Measurements from ENCODE around the gene CCDC134. TPM values are rescaled to one million over a fixed set of nuclear protein-coding genes. Genes with fewer than 3 reads are reported as not detected.

The CCDC134 gene
- total and polyA plus RNA-seq, 2 of the 13 experiments (the other 11 are each of a cell fraction or from before 2014, with no cell fraction given): 4.8 to 17.4 TPM

- TF ChIP-seq PRDM10 (CRISPR knock-in tag; IDR thresholded peaks at IDR 0.05; ENCODE audit: low read depth) (peak; percentile 40; the same call in 1 of the 2 replicates), SOX6 (IDR thresholded peaks at IDR 0.05) (no peak), SOX6 (CRISPR knock-in tag; IDR thresholded peaks at IDR 0.05) (peak; percentile 79), ZFP36L1 (CRISPR knock-in tag; IDR thresholded peaks at IDR 0.05) (0 out of 2 replicates have a peak, but pooled peaks have one; percentile 55), ZBTB3 (CRISPR knock-in tag; IDR thresholded peaks at IDR 0.05; ENCODE audit: borderline replicate concordance, low read depth) (0 out of 2 replicates have a peak, but pooled peaks have one; percentile 26), HOXA5 (CRISPR knock-in tag; IDR thresholded peaks at IDR 0.05) (peak; percentile 41; the same call in 1 of the 2 replicates), ZNF34 (CRISPR knock-in tag; IDR thresholded peaks at IDR 0.05; ENCODE audit: borderline replicate concordance) (peak; percentile 39; the same call in 1 of the 2 replicates), GABPB1 (CRISPR knock-in tag; IDR thresholded peaks at IDR 0.05) (peak; percentile 57), BRF2 (CRISPR knock-in tag; IDR thresholded peaks at IDR 0.05) (peak; percentile 86), ZSCAN25 (CRISPR knock-in tag; IDR thresholded peaks at IDR 0.05) (no peak; the same call in 1 of the 2 replicates), ARNT2 (CRISPR knock-in tag; IDR thresholded peaks at IDR 0.05; ENCODE audit: low read depth) (peak; percentile 3), ZFY (CRISPR knock-in tag; IDR thresholded peaks at IDR 0.05) (peak; percentile 59; the same call in 1 of the 2 replicates), AGO1 (IDR thresholded peaks at IDR 0.05; ENCODE audit: low read depth, low read length, poor library complexity, severe bottlenecking) (peak; percentile 52), ZNF550 (CRISPR knock-in tag; IDR thresholded peaks at IDR 0.05; ENCODE audit: borderline replicate concordance) (no peak), ETV5 (CRISPR knock-in tag; IDR thresholded peaks at IDR 0.05; ENCODE audit: borderline replicate concordance) (0 out of 2 replicates have a peak, but pooled peaks have one; percentile 2), AKAP8 (CRISPR knock-in tag; IDR thresholded peaks at IDR 0.05) (peak; percentile 97), JUND (CRISPR knock-in tag; IDR thresholded peaks at IDR 0.05) (peak; percentile 96), ZNF709 (CRISPR knock-in tag; IDR thresholded peaks at IDR 0.05) (peak; percentile 58; the same call in 1 of the 2 replicates), ASH2L (IDR thresholded peaks at IDR 0.05; ENCODE audit: insufficient read length, low read depth, low read length) (peak; percentile 11), BRD4 (CRISPR knock-in tag; IDR thresholded peaks at IDR 0.05) (0 out of 2 replicates have a peak, but pooled peaks have one; percentile 22), MXD4 (CRISPR knock-in tag; IDR thresholded peaks at IDR 0.05) (peak; percentile 75; the same call in 1 of the 2 replicates), ZFP41 (CRISPR knock-in tag; IDR thresholded peaks at IDR 0.05; ENCODE audit: borderline replicate concordance) (no peak), YEATS4 (CRISPR knock-in tag; IDR thresholded peaks at IDR 0.05; ENCODE audit: borderline replicate concordance) (peak; percentile 64), ZNF510 (CRISPR knock-in tag; IDR thresholded peaks at IDR 0.05; ENCODE audit: low read depth) (peak; percentile 89), HNRNPLL (IDR thresholded peaks at IDR 0.05; ENCODE audit: low read depth, low read length, poor library complexity, severe bottlenecking) (peak; percentile 91), NFATC3 (CRISPR knock-in tag; IDR thresholded peaks at IDR 0.05) (no peak)
Observed at GRCh38 chr22:41832553-41833368, 32.3 kb downstream of the CCDC134 start, which contains the start of gene SREBF2 (continued).
